Gastrocnemius medialis (tissue), 4 donors: ENCODE measurements around the gene DNAJA2.

ENCODE experiments used
- CTCF ChIP-seq, 5 experiments: fragments of 450-650 bp in 3 of 5; fragments of 200-600 bp in 2 of 5; sonication (generic) in 2 of 5; IDR thresholded peaks in 4 of 5; conservative IDR thresholded peaks in 1 of 5; 1 replicate in 4 of 5; 2 replicates in 1 of 5; pipeline ENCODE4 v1.5.1; 2016 to 2019; ENCODE audit warnings: antibody characterized with exemption in 5 of 5, mild to moderate bottlenecking in 3 of 5, moderate library complexity in 3 of 5
- POLR2A ChIP-seq, 2 donors: fragments of 450-650 bp; IDR thresholded peaks; one replicate each; pipeline ENCODE4 v1.6.1; 2017; ENCODE audit warnings: antibody characterized with exemption in 2 of 2, mild to moderate bottlenecking in 2 of 2, moderate library complexity in 2 of 2

- TF ChIP-seq CTCF (IDR thresholded peaks at IDR 0.05 in 4 of 5, conservative IDR thresholded peaks at IDR 0.05 in 1 of 5) (no peak), POLR2A (IDR thresholded peaks at IDR 0.05) (no peak)
Observed at GRCh38 chr16:46950009-46950408, 23.5 kb downstream of the DNAJA2 start.
